A549 (cell line): ENCODE data around the gene ADTRP.

Source experiments
- EHMT2 ChIP-seq: fragments of 200-600 bp; sonication (generic); IDR thresholded peaks from 2 replicates; pipeline ENCODE4 v1.6.1; 2016; ENCODE audit warnings: antibody characterized with exemption, low read depth, mild to moderate bottlenecking, moderate library complexity
- RFX5 ChIP-seq: fragments of 450-650 bp; IDR thresholded peaks from 2 replicates; pipeline ENCODE4 v1.7.1; 2014; ENCODE audit warnings: antibody characterized with exemption, mild to moderate bottlenecking, moderate library complexity
- TF ChIP-seq, protein P1 (sequence below): fragments of >200 bp; sonication (Bioruptor Twin); formaldehyde crosslinking; IDR thresholded peaks from 3 replicates; pipeline ENCODE4 v1.5.1; 2016

DNA sequence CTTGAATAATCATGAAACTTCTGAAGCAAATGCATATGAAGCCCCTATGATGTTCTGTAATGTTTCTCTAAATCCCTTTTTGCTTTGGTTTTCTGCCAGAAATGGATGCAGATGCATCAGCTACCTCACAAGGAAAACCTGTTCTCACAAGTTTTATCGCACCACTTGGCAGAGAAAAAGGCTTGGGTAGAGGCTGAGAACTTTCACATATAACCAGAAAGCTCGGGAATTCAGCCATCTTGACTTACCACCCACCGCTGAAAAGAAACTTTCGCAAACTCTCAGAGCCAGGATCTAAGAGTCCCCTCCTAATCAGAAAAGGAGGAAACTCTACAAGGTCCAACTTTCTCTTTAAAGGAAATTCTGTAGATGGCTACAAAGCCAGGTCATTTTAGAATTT is 36.2 kb upstream of the ADTRP start:
- TF ChIP-seq, protein P1, sequence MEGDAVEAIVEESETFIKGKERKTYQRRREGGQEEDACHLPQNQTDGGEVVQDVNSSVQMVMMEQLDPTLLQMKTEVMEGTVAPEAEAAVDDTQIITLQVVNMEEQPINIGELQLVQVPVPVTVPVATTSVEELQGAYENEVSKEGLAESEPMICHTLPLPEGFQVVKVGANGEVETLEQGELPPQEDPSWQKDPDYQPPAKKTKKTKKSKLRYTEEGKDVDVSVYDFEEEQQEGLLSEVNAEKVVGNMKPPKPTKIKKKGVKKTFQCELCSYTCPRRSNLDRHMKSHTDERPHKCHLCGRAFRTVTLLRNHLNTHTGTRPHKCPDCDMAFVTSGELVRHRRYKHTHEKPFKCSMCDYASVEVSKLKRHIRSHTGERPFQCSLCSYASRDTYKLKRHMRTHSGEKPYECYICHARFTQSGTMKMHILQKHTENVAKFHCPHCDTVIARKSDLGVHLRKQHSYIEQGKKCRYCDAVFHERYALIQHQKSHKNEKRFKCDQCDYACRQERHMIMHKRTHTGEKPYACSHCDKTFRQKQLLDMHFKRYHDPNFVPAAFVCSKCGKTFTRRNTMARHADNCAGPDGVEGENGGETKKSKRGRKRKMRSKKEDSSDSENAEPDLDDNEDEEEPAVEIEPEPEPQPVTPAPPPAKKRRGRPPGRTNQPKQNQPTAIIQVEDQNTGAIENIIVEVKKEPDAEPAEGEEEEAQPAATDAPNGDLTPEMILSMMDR = no peak
- no peak for TF ChIP-seq EHMT2
- TF ChIP-seq RFX5 = no peak
